Endodermal cell (in vitro differentiated cells): Measurements from ENCODE around the gene TNS3. TPM values are rescaled to one million over a fixed set of nuclear protein-coding genes. Genes with fewer than 3 reads are reported as not detected.
"Not testable (repeated sequence)": the region's sequence is repeated elsewhere in the genome, so short reads cannot be mapped to it uniquely, and the experiment has no call there.

Source experiments
- DNase-seq: peaks from one replicate; pipeline ENCODE4 v3.0.0-alpha.2; 2017
- H3K27ac ChIP-seq: 2 replicates; pipeline ENCODE4 v1.5.1; 2013; ENCODE audit warnings: mild to moderate bottlenecking, low read depth, low read length, moderate library complexity
- H3K27me3 ChIP-seq: 2 replicates; pipeline ENCODE4 v1.6.1; 2013; ENCODE audit warnings: mild to moderate bottlenecking, low read length, moderate library complexity; ENCODE audit not compliant: insufficient read depth, control insufficient read depth, poor library complexity, severe bottlenecking
- H3K36me3 ChIP-seq: 2 replicates; pipeline ENCODE4 v1.7.0; 2013; ENCODE audit warnings: mild to moderate bottlenecking, low read length, moderate library complexity; ENCODE audit not compliant: control insufficient read depth, insufficient read depth
- H3K4me1 ChIP-seq: one replicate; pipeline ENCODE4 v1.7.0; 2013; ENCODE audit warnings: low read length; ENCODE audit not compliant: control insufficient read depth, insufficient read depth
- H3K4me3 ChIP-seq: 2 replicates; pipeline ENCODE4 v1.5.1; 2013; ENCODE audit warnings: mild to moderate bottlenecking, low read length, moderate library complexity
- H3K9ac ChIP-seq: 2 replicates; pipeline ENCODE4 v1.6.1; 2013; ENCODE audit warnings: mild to moderate bottlenecking, low read length, moderate library complexity; ENCODE audit not compliant: poor library complexity, severe bottlenecking; ENCODE audit errors: extremely low read depth
- H3K9me3 ChIP-seq: 2 replicates; pipeline ENCODE4 v1.6.1; 2013; ENCODE audit warnings: mild to moderate bottlenecking, low read length, moderate library complexity; ENCODE audit not compliant: control insufficient read depth
- H3K27ac Mint-ChIP-seq: 2 replicates; pipeline ENCODE4 v1.8.0; 2020; ENCODE audit warnings: mixed read lengths
- H3K27me3 Mint-ChIP-seq: 2 replicates; pipeline ENCODE4 v1.8.0; 2021; ENCODE audit warnings: mild to moderate bottlenecking, mixed read lengths; ENCODE audit not compliant: insufficient read depth
- H3K36me3 Mint-ChIP-seq: 2 replicates; pipeline ENCODE4 v1.8.0; 2020; ENCODE audit warnings: low read depth, mixed read lengths
- H3K4me1 Mint-ChIP-seq: 2 replicates; pipeline ENCODE4 v1.8.0; 2020; ENCODE audit warnings: mixed read lengths
- H3K4me3 Mint-ChIP-seq: 2 replicates; pipeline ENCODE4 v1.8.0; 2020; ENCODE audit warnings: mild to moderate bottlenecking, moderate library complexity, mixed read lengths
- H3K9me3 Mint-ChIP-seq: 2 replicates; pipeline ENCODE4 v1.8.0; 2020; ENCODE audit warnings: mild to moderate bottlenecking, mixed read lengths
- WGBS, 2 experiments: methylation state at CpG; one replicate each; pipeline versions ENCODE4 v1.1.5 to v1.1.7; 2013; ENCODE audit warnings: missing lambda C conversion rate in 2 of 2, mixed read lengths in 1 of 2; ENCODE audit not compliant: insufficient coverage in 1 of 2, insufficient read length in 1 of 2; 5-methylcytosine and 5-hydroxymethylcytosine counted together
- total RNA-seq, 2 donors: library from RNA; stranded (reverse); fragmentation: NEBNext Ultra II Directional in 1 of 2; extraction: Animal tissue kit (Norgen Biotek cat#: 25700) in 1 of 2; gene quantifications; 2 replicates in 1 of 2; 3 replicates in 1 of 2; pipeline ENCODE4 v1.2.1, GENCODE V29; 2021
- TF ChIP-seq, protein P1 (sequence below): fragments of 200-600 bp; sonication (generic); conservative IDR thresholded peaks from 2 replicates; pipeline ENCODE4 v1.5.0; 2021; ENCODE audit warnings: antibody characterized with exemption, mild to moderate bottlenecking

The TNS3 gene
- total RNA-seq, 2 donors from 2014 or later = 33.8 to 38.5 TPM

DNA sequence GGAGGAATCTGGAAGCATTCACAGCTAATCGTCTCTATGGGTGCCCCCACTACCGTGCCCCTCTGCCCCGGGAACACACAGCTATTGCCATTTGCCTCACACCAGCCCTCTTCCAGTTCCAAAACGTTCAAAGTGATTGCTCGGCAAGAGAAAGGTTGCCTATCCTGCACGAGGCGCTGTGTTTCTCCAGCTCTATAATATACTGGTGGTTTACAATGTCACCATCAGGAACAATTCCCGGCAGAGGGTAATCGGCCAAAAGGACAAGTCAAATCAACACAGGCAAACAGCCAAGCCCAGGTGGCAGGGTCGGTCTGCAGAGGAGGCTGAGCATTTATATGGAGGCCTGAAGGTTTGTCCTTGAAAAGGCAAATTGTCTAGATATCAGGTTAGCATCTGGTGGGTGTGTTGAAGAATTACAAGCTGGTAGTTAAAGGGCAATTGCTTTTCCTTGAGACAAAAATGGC lies 29.2 kb upstream of the TNS3 start:
- H3K4me1 ChIP-seq = no peaks in the 10 kb centered on the region
- no peaks in the 10 kb centered on the region for H3K36me3 Mint-ChIP-seq
- H3K27me3 ChIP-seq = no peaks in the 10 kb centered on the region
- no peak overlapping the region for H3K27ac ChIP-seq
- no peaks in the 10 kb centered on the region for H3K4me1 Mint-ChIP-seq
- TF ChIP-seq, protein P1, sequence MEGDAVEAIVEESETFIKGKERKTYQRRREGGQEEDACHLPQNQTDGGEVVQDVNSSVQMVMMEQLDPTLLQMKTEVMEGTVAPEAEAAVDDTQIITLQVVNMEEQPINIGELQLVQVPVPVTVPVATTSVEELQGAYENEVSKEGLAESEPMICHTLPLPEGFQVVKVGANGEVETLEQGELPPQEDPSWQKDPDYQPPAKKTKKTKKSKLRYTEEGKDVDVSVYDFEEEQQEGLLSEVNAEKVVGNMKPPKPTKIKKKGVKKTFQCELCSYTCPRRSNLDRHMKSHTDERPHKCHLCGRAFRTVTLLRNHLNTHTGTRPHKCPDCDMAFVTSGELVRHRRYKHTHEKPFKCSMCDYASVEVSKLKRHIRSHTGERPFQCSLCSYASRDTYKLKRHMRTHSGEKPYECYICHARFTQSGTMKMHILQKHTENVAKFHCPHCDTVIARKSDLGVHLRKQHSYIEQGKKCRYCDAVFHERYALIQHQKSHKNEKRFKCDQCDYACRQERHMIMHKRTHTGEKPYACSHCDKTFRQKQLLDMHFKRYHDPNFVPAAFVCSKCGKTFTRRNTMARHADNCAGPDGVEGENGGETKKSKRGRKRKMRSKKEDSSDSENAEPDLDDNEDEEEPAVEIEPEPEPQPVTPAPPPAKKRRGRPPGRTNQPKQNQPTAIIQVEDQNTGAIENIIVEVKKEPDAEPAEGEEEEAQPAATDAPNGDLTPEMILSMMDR = no peak
- H3K9ac ChIP-seq = no peak overlapping the region
- no peak overlapping the region for H3K4me3 ChIP-seq
- H3K27ac Mint-ChIP-seq = no peak overlapping the region
- no peak overlapping the region for H3K4me3 Mint-ChIP-seq
- DNase-seq = no peak
- H3K9me3 Mint-ChIP-seq = no peaks in the 10 kb centered on the region
- no peaks in the 10 kb centered on the region for H3K9me3 ChIP-seq
- H3K36me3 ChIP-seq = no peaks in the 10 kb centered on the region
- H3K27me3 Mint-ChIP-seq = no peaks in the 10 kb centered on the region
- WGBS, 2 experiments = 86 to 97% methylated on average over 7 to 10 of the region's 10 CpGs

DNA sequence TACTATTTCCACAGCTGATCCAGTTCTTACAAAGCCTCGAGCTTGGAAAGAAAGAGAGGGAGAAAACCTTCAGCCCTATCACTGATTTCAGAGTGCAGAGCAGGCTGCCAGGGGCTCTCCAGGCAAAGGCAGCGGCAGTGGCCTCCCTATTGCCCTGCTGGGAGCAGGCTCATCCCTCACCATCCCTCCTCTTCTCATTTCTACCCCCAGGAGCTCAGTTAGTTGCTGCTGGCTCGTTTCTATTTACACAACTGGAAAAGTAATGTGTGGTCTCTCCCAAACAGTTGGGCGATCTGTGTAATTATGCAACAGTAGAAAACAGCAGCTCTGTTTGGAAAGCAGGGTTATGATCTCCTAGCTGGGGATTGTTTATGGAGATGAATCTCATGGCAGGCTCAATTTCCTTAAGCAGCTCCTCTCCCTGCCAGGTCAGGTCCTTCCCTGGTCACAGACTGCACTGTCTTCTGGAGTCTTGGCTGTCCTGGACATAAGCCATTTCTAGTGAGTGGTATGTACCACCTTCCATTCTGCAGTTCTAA lies 28.7 kb upstream of the TNS3 start:
- H3K36me3 ChIP-seq = no peaks in the 10 kb centered on the region
- Mint-ChIP-seq H3K36me3 (no peaks in the 10 kb centered on the region), H3K27me3 (no peaks in the 10 kb centered on the region), H3K4me3 (no peak overlapping the region), H3K4me1 (no peaks in the 10 kb centered on the region), H3K27ac (no peak overlapping the region), H3K9me3 (no peaks in the 10 kb centered on the region)
- no peaks in the 10 kb centered on the region for H3K27me3 ChIP-seq
- TF ChIP-seq, protein P1 = no peak
- WGBS, 2 experiments = 85 to 89% methylated on average over 2 to 4 of the region's 4 CpGs
- no peak overlapping the region for H3K4me3 ChIP-seq
- no peaks in the 10 kb centered on the region for H3K4me1 ChIP-seq
- no peak overlapping the region for H3K9ac ChIP-seq
- DNase-seq = no peak
- no peak overlapping the region for H3K27ac ChIP-seq
- no peaks in the 10 kb centered on the region for H3K9me3 ChIP-seq

DNA sequence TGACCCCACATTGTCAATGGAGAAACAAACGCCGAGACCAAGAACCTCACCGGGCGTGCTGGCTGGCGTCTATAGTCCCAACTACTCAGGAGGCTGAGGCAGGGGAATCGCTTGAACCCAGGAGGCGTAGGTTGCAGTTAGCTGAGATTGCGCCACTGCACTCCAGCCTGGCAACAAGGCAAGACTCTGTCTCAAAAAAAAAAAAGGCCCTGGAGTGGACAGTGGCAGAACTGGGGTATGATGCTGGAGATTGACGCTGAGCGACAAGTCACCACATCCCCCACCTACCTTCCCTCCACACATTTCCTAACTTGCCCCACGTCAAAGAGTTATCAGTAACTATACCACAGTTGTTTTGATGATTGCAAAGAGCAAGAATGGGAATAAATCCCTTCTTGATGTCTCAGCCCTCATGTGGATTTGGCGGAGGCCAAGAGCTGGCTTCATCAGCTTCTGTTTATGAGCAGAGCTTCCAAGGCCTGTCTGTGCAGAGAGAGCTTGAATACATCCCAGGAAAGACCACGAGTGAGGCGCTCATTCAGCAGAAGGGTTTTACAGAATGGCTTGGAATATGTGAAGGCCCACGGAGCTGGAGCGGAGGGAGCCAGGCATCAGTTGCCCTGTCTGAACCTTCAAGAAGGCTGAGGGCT lies 28.0 kb upstream of the TNS3 start:
- Histone ChIP-seq H3K27ac (no peak overlapping the region), H3K27me3 (no peaks in the 10 kb centered on the region), H3K9ac (no peak overlapping the region), H3K36me3 (no peaks in the 10 kb centered on the region), H3K9me3 (no peaks in the 10 kb centered on the region), H3K4me1 (no peaks in the 10 kb centered on the region), H3K4me3 (no peak overlapping the region)
- H3K9me3 Mint-ChIP-seq = no peaks in the 10 kb centered on the region
- H3K4me3 Mint-ChIP-seq = no peak overlapping the region
- no peaks in the 10 kb centered on the region for H3K36me3 Mint-ChIP-seq
- 88 to 90% methylated on average over 12 to 15 of the region's 16 CpGs for WGBS, 2 experiments
- H3K27me3 Mint-ChIP-seq = no peaks in the 10 kb centered on the region
- H3K4me1 Mint-ChIP-seq = no peaks in the 10 kb centered on the region
- TF ChIP-seq, protein P1 = no peak
- DNase-seq = no peak
- H3K27ac Mint-ChIP-seq = no peak overlapping the region

DNA sequence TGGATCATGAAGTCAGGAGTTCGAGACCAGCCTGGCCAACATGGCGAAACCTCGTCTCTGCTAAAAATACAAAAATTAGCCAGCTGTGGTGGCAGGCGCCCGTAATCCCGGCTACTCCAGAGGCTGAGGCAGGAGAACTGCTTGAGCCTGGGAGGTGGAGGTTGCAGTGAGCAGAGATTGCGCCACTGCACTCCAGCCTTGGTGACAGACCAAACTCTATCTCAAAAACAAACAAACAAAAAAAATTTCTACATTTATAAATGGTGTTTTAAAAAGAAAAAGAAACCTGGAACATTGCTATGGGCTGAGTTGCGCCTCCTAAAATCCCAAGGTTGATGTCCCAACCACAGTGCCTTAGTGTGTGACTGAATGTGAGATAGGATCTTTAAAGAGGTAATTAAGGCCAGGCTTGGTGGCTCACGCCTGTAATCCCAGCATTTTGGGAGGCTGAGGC lies 24.7 kb upstream of the TNS3 start:
- H3K4me1 Mint-ChIP-seq, H3K9ac ChIP-seq, H3K27me3 ChIP-seq, H3K4me3 ChIP-seq, H3K27ac ChIP-seq, H3K9me3 ChIP-seq, H3K27ac Mint-ChIP-seq, H3K4me3 Mint-ChIP-seq, H3K36me3 Mint-ChIP-seq, DNase-seq, H3K36me3 ChIP-seq, H3K9me3 Mint-ChIP-seq, H3K27me3 Mint-ChIP-seq, H3K4me1 ChIP-seq: not testable (repeated sequence)
- WGBS, 2 experiments = 91 to 92% methylated on average over 7 to 8 of the region's 9 CpGs
